T47D (cell line): ENCODE results near the gene MACF1.

Source experiments
- DNase-seq, 2 experiments: peaks; one replicate each; pipeline versions ENCODE4 v3.0.0 to v3.0.0-alpha.2; 2011 to 2012; ENCODE audit warnings: low read depth in 1 of 2, low spot score in 1 of 2
- JUND ChIP-seq: IDR thresholded peaks from 2 replicates; pipeline ENCODE4 v1.6.1; 2012; ENCODE audit warnings: low read depth
- in situ Hi-C: cut with HindIII; loops from 2 replicates; pipeline ENCODE4 v1.10.0; 2016; ENCODE audit warnings: low sequenced_read_pairs, low pct_unique_long_range_greater_than_20kb

The MACF1 gene

GRCh38 chr1:39346872-39347271 is 142.4 kb downstream of the MACF1 start:
- in situ Hi-C loops, result no loop called here
- TF ChIP-seq JUND, result no peak
- no peak for DNase-seq

DNA sequence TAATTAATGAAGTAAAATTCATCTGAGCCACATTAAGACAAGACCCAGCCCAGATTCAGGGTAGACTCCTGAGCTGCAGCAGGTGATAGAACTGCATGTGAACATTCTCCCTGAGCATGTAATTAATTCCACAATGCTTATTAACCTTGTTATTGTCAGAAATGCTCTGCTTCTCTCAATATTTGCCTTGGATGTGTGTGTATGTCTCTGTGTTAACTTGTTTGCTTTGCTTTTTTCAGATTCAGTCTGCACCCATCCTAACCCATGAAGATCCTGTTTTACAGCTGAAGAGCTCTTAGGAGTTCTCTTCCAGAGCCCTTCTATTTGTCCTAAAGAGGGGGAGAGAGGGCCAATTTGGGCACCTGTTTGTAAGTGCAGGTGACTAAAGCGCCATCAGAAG is 143.8 kb downstream of the MACF1 start:
- TF ChIP-seq JUND, result no peak
- DNase-seq, result no peak
- in situ Hi-C loops, result no loop called here

DNA sequence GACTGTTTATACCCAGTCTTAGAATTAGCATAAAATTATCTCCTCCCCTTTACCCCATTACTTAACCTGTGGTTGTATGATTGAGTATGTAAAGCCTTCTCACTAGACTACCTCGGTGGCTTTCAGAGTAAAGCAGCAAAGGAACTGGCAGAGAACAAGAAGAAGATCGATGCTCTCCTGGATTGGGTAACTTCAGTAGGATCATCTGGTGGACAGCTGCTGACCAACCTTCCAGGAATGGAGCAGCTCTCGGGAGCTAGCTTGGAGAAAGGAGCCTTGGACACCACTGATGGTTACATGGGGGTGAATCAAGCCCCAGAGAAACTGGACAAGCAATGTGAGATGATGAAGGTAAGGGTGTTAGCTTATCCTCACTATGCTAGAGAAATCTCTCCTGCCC is 148.4 kb downstream of the MACF1 start:
- no peak for TF ChIP-seq JUND
- in situ Hi-C loops, result no loop called here
- no peak for DNase-seq

- no peak for TF ChIP-seq JUND
- peak in 1 of 2 experiments; percentile 11 for DNase-seq
- in situ Hi-C loops, result no loop called here
These were observed 150.1 kb downstream of the MACF1 start for GRCh38 chr1:39354572-39354971.

- DNase-seq, result peak in 1 of 2 experiments; percentile 62
- in situ Hi-C loops, result no loop called here
These were observed 154.0 kb downstream of the MACF1 start for GRCh38 chr1:39358491-39358890.

GRCh38 chr1:39359028-39359570 is 154.6 kb downstream of the MACF1 start:
- in situ Hi-C loops, result no loop called here
- TF ChIP-seq JUND, result no peak
- peak in 1 of 2 experiments; percentile 47 for DNase-seq

More at GRCh38 chr1:39358491-39358890, 154.0 kb downstream of the MACF1 start:
- TF ChIP-seq JUND, result no peak

- no peak for TF ChIP-seq JUND
- no peak for DNase-seq
- in situ Hi-C loops, result no loop called here
These were observed 156.2 kb downstream of the MACF1 start for GRCh38 chr1:39360731-39361130.

- in situ Hi-C loops, result no loop called here
- no peak for DNase-seq
- no peak for TF ChIP-seq JUND
These were observed 157.0 kb downstream of the MACF1 start for GRCh38 chr1:39361446-39361845.

DNA sequence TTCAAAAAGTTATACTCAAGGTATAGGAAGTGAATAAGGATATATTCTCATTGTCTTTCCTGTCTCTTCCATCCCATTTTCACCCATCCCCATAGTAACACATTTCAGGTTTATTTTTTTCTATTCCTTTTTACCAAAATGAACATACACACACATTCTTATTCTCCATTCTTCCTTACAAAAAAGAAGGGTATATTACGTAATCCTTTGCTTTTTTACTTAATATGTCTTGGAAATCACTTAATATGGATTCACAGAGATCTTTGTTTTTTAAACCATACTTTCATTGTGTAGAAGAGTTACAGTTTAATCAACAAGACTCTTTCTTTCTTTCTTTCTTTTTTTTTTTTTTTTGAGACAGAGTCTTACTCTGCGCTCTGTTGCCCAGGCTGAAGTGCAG is 158.8 kb downstream of the MACF1 start:
- in situ Hi-C loops, result no loop called here
- DNase-seq, result no peak
- no peak for TF ChIP-seq JUND

DNA sequence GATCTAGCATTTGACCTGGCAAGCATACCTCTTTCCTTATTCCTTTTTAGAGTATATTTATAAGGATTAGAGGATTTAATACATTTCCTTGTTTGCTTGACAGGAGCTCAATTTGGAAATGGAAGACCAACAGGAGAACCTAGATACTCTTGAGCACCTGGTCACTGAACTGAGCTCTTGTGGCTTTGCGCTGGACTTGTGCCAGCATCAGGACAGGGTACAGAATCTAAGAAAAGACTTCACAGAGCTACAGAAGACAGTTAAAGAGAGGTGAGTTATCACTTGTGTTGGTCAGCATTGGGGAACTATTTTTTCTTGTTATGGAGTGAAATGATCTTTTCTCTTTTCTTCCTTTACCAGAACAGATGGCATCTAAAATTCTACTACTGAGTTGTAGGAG is 163.6 kb downstream of the MACF1 start:
- TF ChIP-seq JUND, result no peak
- in situ Hi-C loops, result no loop called here
- no peak for DNase-seq

GRCh38 chr1:39369565-39369964 is 165.1 kb downstream of the MACF1 start:
- TF ChIP-seq JUND, result no peak
- in situ Hi-C loops, result no loop called here

GRCh38 chr1:39370602-39371001 is 166.1 kb downstream of the MACF1 start:
- no peak for TF ChIP-seq JUND
- in situ Hi-C loops, result no loop called here
- no peak for DNase-seq

More at GRCh38 chr1:39369565-39369964, 165.1 kb downstream of the MACF1 start:
- no peak for DNase-seq

DNA sequence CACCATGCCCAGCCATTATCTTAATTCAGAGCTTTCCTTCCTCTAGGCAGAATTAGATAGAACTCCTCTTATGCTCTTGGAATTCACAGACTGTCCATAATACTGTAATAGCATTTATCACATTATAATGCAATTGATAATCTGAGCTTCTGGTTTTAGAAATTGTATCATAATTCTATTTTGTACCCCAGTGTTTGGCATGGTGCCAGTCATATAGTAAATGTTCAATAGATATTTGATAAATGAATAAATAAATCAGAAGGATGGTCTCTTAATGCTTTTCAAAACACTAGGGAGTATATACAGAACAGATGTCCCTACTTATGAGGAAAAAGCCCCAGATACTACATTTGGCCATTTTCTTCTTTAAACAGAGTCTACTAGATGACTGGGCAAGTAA is 167.6 kb downstream of the MACF1 start:
- no peak for DNase-seq
- no peak for TF ChIP-seq JUND
- in situ Hi-C loops, result no loop called here

GRCh38 chr1:39376656-39377055 is 172.2 kb downstream of the MACF1 start:
- no peak for TF ChIP-seq JUND
- DNase-seq, result no peak
- in situ Hi-C loops, result no loop called here

- TF ChIP-seq JUND, result no peak
- peak; percentile 33 to 92 for DNase-seq
- in situ Hi-C loops, result no loop called here
These were observed 173.9 kb downstream of the MACF1 start for GRCh38 chr1:39378377-39378776.
